GM19455 (cell line): ENCODE measurements around the gene SFXN3.

Experiments used
- ATAC-seq: cut with Tn5 transposase; IDR thresholded peaks from one replicate; pipeline ENCODE4 v1.9.1; 2021; ENCODE audit not compliant: unreplicated experiment

The SFXN3 gene

GRCh38 chr10:101055411-101055810 lies 24.4 kb downstream of the SFXN3 start:
- ATAC-seq = no peak

GRCh38 chr10:101056365-101057151 lies 25.5 kb downstream of the SFXN3 start:
- no peak for ATAC-seq

GRCh38 chr10:101060036-101060950 lies 29.3 kb downstream of the SFXN3 start:
- ATAC-seq = peak; percentile 42

GRCh38 chr10:101060951-101061623 lies 30.1 kb downstream of the SFXN3 start:
- peak; percentile 65 for ATAC-seq

- ATAC-seq = peak; percentile 12
These were observed 30.7 kb downstream of the SFXN3 start, which contains the start of gene KAZALD1 for GRCh38 chr10:101061624-101062231. TSS of gene KAZALD1 (plus strand) at chr10:101061989. CDS start at chr10:101062593, 604 bp downstream.

- ATAC-seq = no peak
These were observed 31.4 kb downstream of the SFXN3 start for GRCh38 chr10:101062232-101063049.

GRCh38 chr10:101063050-101063525 lies 32.1 kb downstream of the SFXN3 start:
- ATAC-seq = no peak

GRCh38 chr10:101063548-101064414 lies 32.7 kb downstream of the SFXN3 start:
- no peak for ATAC-seq

- ATAC-seq = no peak
These were observed 33.5 kb downstream of the SFXN3 start for GRCh38 chr10:101064415-101065030.

- ATAC-seq = no peak
These were observed 34.6 kb downstream of the SFXN3 start for GRCh38 chr10:101065481-101066145.

GRCh38 chr10:101066146-101066895 lies 35.3 kb downstream of the SFXN3 start:
- ATAC-seq = no peak

- ATAC-seq = no peak
These were observed 35.9 kb downstream of the SFXN3 start for GRCh38 chr10:101066896-101067355.

- no peak for ATAC-seq
These were observed 36.5 kb downstream of the SFXN3 start for GRCh38 chr10:101067356-101068083.

- ATAC-seq = no peak
These were observed 38.4 kb downstream of the SFXN3 start for GRCh38 chr10:101069441-101069840.

GRCh38 chr10:101070098-101070497 lies 39.1 kb downstream of the SFXN3 start:
- ATAC-seq = no peak

GRCh38 chr10:101071267-101071884 lies 40.3 kb downstream of the SFXN3 start:
- no peak for ATAC-seq
